HG03196 (cell line): ENCODE data around the gene CABP4.
A peak's percentile ranks its signal among the peaks of the same experiment; 100 is the strongest.
"Not testable (repeated sequence)": the region's sequence is repeated elsewhere in the genome, so short reads cannot be mapped to it uniquely, and the experiment has no call there.

Experiments used
- ATAC-seq: cut with Tn5 transposase; IDR thresholded peaks from one replicate; pipeline ENCODE4 v1.9.1; 2021; ENCODE audit not compliant: unreplicated experiment

CABP4 gene

GRCh38 chr11:67418476-67419281 is 36.5 kb upstream of the CABP4 start:
- no peak for ATAC-seq

GRCh38 chr11:67419325-67420049 is 35.7 kb upstream of the CABP4 start:
- no peak for ATAC-seq

GRCh38 chr11:67420147-67420645 is 35.0 kb upstream of the CABP4 start:
- ATAC-seq, result no peak

- ATAC-seq, result peak; percentile 86
These were observed 34.3 kb upstream of the CABP4 start for GRCh38 chr11:67420646-67421429.

GRCh38 chr11:67421430-67422031 is 33.6 kb upstream of the CABP4 start:
- no peak for ATAC-seq

- no peak for ATAC-seq
These were observed 32.3 kb upstream of the CABP4 start for GRCh38 chr11:67422891-67423290.

GRCh38 chr11:67423466-67423865 is 31.7 kb upstream of the CABP4 start:
- ATAC-seq, result no peak

GRCh38 chr11:67423891-67424613 is 31.1 kb upstream of the CABP4 start:
- ATAC-seq, result no peak

- not testable (repeated sequence) for ATAC-seq
These were observed 27.7 kb upstream of the CABP4 start for GRCh38 chr11:67427364-67427859.

GRCh38 chr11:67428052-67429001 is 26.8 kb upstream of the CABP4 start, which contains the start of gene RPS6KB2:
TSS of gene RPS6KB2 (plus strand) at chr11:67428494. CDS start at chr11:67428546, 52 bp downstream.
- peak; percentile 81 for ATAC-seq

- no peak for ATAC-seq
These were observed 26.0 kb upstream of the CABP4 start for GRCh38 chr11:67429038-67429668.

- no peak for ATAC-seq
These were observed 25.4 kb upstream of the CABP4 start for GRCh38 chr11:67429722-67430121.

- ATAC-seq, result no peak
These were observed 23.6 kb upstream of the CABP4 start for GRCh38 chr11:67431346-67432249.

- no peak for ATAC-seq
These were observed 22.4 kb upstream of the CABP4 start for GRCh38 chr11:67432655-67433349.

- no peak for ATAC-seq
These were observed 21.4 kb upstream of the CABP4 start for GRCh38 chr11:67433536-67434394.

GRCh38 chr11:67434395-67434881 is 20.7 kb upstream of the CABP4 start:
- ATAC-seq, result no peak
